ENCODE measurements around the gene ADRA2B.

ADRA2B gene

DNA sequence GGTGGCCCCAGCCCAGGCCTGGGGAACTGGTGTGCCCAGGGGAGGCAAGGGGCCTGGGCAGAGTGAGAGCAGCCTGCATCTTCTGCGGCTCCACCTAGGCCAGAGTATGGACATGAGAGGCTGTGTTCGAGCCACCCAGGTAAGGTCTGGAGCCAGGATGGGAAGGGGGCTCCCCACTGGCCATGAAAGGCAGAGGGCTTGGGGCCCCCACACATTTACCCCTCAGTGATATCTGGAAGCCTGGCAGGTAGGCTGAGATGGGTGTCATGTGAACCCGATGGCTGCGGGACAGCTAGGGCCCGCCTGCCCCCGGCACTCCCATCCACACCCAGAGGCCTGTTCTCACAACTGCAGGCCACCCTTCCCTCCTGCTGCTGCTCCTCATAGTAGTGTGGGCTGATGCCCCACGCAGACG lies 13.2 kb downstream of the ADRA2B start:
- CTCF ChIA-PET = interaction anchor here (0.6 kb wide), 1 partner anchor 156 kb away, joined by 4 read pairs; no protein-coding TSS in a partner anchor
- peak overlapping the region; percentile 22; the same call in 1 of the 2 replicates for H3K27ac ChIP-seq
- POLR2A ChIA-PET (ENCODE audit: low non-redundant PET) = no interaction called here
- TF ChIP-seq, protein P1, sequence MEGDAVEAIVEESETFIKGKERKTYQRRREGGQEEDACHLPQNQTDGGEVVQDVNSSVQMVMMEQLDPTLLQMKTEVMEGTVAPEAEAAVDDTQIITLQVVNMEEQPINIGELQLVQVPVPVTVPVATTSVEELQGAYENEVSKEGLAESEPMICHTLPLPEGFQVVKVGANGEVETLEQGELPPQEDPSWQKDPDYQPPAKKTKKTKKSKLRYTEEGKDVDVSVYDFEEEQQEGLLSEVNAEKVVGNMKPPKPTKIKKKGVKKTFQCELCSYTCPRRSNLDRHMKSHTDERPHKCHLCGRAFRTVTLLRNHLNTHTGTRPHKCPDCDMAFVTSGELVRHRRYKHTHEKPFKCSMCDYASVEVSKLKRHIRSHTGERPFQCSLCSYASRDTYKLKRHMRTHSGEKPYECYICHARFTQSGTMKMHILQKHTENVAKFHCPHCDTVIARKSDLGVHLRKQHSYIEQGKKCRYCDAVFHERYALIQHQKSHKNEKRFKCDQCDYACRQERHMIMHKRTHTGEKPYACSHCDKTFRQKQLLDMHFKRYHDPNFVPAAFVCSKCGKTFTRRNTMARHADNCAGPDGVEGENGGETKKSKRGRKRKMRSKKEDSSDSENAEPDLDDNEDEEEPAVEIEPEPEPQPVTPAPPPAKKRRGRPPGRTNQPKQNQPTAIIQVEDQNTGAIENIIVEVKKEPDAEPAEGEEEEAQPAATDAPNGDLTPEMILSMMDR (conservative IDR thresholded peaks at IDR 0.05; ENCODE audit: low read depth) = no peak
- no peak for DNase-seq (ENCODE audit: low spot score)

DNA sequence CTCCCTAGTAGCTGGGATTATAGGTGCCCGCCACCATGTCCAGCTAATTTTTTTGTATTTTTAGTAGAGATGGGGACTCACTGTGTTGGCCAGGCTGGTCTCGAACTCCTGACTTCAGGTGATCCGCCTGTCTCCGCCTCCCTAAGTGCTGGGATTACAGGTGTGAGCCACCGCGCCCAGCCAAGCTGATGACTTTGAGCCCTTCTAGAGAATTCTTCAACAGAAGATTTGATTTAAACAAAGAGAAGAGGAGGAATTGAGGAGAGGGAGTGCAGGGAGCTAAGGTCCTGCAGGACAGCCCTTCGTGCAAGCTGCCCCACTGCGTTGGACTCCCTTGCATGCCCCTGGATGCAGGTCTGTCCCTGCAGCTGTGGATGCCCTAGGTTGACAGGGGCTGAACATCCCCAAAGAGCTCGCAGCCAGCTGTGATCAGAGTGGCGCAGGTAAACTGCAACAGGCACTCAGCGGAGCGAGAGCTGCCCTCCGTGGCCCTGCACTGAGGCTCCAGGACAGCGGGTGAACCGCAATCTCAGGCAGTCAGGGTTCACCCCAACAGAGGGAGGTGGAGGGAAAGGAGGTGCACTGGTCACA lies 13.7 kb downstream of the ADRA2B start:
- POLR2A ChIA-PET (ENCODE audit: low non-redundant PET) = no interaction called here
- H3K27ac ChIP-seq = no peak overlapping the region; the same call in 1 of the 2 replicates
- DNase-seq (ENCODE audit: low spot score) = no peak
- CTCF ChIA-PET = interaction anchor here (0.6 kb wide), 2 partner anchors 139 to 157 kb away, joined by 3 to 4 read pairs; no protein-coding TSS in a partner anchor
- TF ChIP-seq, protein P1 (conservative IDR thresholded peaks at IDR 0.05; ENCODE audit: low read depth) = no peak

DNA sequence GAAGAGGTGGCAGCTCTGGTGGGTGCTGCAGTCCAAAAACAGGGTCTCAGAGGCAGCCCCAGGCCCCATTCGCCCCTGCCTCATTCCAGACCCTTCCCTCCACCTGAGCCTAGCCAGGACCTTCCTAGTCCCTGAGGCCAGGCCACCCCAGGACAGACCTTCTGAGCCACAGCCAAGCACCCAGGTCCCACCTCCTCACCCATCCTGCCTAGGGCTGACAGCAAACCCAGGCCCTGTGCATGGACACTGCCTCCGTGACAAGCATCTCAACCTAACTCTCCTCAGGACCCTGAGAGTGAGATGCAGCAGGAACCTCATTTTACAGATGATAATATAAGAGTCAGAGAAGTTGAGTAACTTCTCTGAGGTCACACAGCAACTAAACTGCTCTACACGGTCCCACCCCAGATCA lies 15.5 kb downstream of the ADRA2B start:
- ChIA-PET POLR2A (ENCODE audit: low non-redundant PET) (no interaction called here), CTCF (interaction anchor here (0.6 to 1.4 kb wide), 3 partner anchors 16 to 73 kb away, joined by 3 to 6 read pairs (median 4); no protein-coding TSS in a partner anchor)
- H3K27ac ChIP-seq = peak overlapping the region; percentile 67
- TF ChIP-seq, protein P1 (conservative IDR thresholded peaks at IDR 0.05; ENCODE audit: low read depth) = no peak
- no peak for DNase-seq (ENCODE audit: low spot score)

DNA sequence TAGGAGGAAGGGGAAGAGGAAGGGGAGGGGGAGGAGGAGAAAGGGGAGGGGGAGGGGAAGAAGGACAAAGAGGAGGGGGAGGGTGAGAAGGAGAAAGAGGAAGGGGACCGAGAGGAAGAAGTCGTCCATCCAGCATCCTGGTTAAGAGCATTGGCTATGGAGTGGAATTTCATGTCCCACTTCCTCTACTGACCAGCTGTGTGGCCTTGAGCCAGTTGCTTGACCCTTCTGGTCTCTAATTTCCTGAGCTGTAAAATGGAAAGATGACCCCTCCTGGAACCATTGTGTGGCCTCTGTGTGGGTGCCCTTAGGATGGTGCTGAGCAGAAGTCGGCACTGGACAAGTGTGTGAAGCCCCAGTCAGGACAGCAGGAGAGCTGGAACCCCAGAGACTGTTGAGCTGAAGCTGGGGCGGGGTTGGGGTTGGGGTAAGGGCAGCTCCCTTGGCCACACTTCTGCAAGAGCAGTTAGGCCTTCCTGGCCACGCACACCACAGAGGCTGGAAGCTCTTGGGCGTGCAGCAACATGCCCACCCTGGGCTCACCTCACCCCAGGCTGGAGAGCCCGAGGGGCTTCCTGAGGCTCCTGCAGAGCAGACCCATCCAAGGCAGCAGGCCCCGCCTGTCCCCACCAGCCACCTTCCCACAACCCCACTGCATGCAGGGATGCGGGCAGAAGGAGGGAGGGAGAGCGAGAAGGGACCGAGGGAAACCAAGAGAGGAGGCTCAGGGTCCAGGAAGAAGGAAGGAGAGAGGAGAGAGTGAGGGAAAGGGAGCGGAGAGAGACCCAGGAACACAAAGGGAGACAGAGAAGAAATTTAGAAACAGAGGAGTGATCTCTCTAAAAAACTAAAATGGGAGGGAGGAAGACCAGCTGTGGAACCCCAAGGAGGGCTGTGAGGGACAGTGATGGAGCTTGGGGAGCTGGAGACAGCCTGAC lies 16.2 kb downstream of the ADRA2B start:
- ChIA-PET POLR2A (ENCODE audit: low non-redundant PET) (no interaction called here), CTCF (interaction anchor here (0.6 to 1.4 kb wide), 4 partner anchors 17 to 78 kb away, joined by 3 to 6 read pairs (median 4); no protein-coding TSS in a partner anchor)

DNA sequence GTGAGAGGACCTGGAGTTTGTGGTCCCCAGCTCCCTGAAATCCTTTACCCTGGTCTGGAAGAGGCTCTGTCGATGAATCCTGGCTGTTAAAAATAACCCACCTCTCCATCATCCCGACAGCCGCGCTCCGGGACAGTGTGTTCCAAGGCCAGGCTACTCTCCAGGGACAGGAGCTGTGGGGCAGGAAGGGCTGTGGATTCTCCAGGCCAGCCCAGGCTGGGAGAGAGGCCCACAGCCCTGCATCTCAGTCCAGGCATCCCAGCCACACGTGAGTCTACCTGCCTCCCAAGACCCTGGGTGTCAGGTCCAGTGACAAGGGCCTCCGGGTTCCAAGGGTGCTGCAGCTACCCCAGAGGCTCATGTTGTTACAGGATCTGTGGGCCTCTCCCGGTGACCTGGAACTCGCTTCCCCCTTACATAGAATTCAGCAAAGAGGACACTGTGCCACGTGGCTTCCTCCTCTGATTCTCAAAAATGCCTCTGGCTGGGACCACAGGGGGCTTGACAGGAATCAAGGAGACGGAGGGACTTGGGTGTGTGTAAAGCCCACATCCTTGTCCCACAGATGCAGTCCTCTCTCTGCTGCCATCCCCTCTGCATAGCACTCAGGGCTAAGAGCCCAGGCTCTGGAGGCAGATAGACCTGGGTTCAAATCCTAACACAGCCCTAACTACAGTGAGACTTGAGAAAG lies 17.3 kb downstream of the ADRA2B start:
- no peak overlapping the region for H3K27ac ChIP-seq
- no peak for DNase-seq (ENCODE audit: low spot score)
- TF ChIP-seq, protein P1 (conservative IDR thresholded peaks at IDR 0.05; ENCODE audit: low read depth) = no peak
- ChIA-PET CTCF (interaction anchor here (0.7 to 1.1 kb wide), 2 partner anchors 26 to 751 kb away, joined by 3 read pairs; no protein-coding TSS in a partner anchor), POLR2A (ENCODE audit: low non-redundant PET) (no interaction called here)

More for the DNA sequence above, 16.2 kb downstream of the ADRA2B start:
- peak; percentile 36 for DNase-seq (ENCODE audit: low spot score)
- TF ChIP-seq, protein P1 (conservative IDR thresholded peaks at IDR 0.05; ENCODE audit: low read depth) = no peak
- peak overlapping the region; percentile 67 for H3K27ac ChIP-seq
